ENCODE measurements around the gene ABCA10.

- TF ChIP-seq, protein P1, sequence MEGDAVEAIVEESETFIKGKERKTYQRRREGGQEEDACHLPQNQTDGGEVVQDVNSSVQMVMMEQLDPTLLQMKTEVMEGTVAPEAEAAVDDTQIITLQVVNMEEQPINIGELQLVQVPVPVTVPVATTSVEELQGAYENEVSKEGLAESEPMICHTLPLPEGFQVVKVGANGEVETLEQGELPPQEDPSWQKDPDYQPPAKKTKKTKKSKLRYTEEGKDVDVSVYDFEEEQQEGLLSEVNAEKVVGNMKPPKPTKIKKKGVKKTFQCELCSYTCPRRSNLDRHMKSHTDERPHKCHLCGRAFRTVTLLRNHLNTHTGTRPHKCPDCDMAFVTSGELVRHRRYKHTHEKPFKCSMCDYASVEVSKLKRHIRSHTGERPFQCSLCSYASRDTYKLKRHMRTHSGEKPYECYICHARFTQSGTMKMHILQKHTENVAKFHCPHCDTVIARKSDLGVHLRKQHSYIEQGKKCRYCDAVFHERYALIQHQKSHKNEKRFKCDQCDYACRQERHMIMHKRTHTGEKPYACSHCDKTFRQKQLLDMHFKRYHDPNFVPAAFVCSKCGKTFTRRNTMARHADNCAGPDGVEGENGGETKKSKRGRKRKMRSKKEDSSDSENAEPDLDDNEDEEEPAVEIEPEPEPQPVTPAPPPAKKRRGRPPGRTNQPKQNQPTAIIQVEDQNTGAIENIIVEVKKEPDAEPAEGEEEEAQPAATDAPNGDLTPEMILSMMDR (IDR thresholded peaks at IDR 0.05), result no peak
- TF ChIP-seq ZFX (IDR thresholded peaks at IDR 0.05; ENCODE audit: borderline replicate concordance), result no peak
Measured at GRCh38 chr17:69222707-69223258, 5.8 kb downstream of the ABCA10 start.

All from 22Rv1 (cell line).